Measurements from ENCODE around the gene BASP1.
"Not testable (repeated sequence)": the region's sequence is repeated elsewhere in the genome, so short reads cannot be mapped to it uniquely, and the experiment has no call there.

Gene BASP1

DNA sequence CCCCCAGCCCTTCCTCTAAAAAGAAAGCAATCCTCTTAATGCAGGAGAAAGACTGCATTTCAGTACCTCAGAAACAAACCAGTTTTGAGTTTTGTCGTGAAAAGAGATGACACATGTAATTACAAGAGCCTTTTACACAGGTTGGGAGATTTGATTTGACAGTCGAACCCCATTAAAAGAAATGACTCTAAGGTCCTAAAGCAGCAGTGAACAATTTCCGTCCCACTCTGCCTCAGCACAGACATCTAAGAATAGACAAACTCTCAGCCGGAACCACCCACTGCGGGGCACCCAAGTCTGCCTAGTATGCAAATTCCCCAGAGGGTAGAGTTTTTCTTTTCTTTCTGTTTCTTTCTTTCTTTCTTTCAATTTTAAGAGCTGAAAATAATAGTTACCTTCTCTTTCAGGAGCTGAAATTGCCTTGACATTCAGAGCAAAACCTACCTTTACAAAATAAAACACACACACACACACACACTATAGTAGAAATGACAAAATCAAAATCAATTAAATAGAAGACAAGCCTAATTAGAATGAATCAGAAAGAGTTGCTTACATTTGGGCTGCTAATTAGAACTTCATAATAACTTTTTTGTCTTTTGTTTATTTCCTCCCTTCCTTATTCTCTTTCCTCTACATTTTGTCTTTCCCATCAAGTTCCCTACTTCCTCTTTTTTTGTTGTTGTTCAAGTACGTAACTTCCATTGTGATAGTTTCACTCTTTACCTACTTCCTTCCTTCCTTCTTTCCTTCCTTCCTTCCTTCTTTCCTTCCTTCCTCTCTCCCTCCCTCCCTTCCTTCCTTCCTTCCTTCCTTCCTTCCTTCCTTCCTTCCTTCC lies 65.1 kb downstream of the BASP1 start:
- no peak for DNase-seq (ENCODE audit: low read depth in 4 of 4, low spot score in 1 of 4)

- DNase-seq (ENCODE audit: low read depth in 4 of 4, low spot score in 1 of 4): no peak
These were observed 65.6 kb downstream of the BASP1 start for GRCh38 chr5:17283121-17283415.

DNA sequence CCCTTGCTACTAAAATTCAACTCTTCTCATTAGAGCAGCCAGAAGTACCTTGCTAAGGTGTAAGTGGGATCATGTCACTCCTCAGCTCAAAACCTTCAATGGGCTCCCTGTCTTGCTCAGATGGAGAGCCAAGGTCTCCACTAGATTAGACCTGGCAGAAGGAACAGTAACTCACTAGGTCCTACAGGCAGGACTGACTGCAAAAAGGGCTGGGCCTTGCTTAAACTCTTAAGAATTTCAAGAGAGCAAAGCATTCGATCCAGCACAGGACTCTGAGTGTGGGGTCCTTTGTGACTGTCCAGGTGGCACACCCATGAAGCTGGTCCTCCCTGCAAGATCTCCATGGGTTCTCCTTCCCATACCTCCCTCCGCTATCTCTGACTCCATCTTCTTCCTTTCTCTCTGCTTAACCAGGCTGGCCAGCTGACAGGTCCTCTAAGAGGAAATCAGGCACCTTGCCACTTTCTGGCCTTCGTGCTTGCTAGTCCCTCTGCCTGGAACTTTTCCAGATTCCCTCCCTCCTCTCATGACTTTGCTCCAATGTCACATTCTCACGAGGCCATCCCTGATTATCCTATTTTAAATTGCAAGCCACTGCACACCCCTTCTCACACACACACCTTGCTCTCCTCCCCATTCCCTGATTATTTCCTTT lies 70.2 kb downstream of the BASP1 start:
- DNase-seq (ENCODE audit: low read depth in 4 of 4, low spot score in 1 of 4): no peak

- DNase-seq (ENCODE audit: low read depth in 4 of 4, low spot score in 1 of 4): no peak
These were observed 71.1 kb downstream of the BASP1 start for GRCh38 chr5:17288570-17288969.

GRCh38 chr5:17289681-17290539 lies 72.5 kb downstream of the BASP1 start:
- DNase-seq (ENCODE audit: low read depth in 4 of 4, low spot score in 1 of 4): no peak

GRCh38 chr5:17290540-17290974 lies 73.1 kb downstream of the BASP1 start:
- DNase-seq (ENCODE audit: low read depth in 4 of 4, low spot score in 1 of 4): no peak

GRCh38 chr5:17292434-17293015 lies 75.1 kb downstream of the BASP1 start:
- DNase-seq (ENCODE audit: low read depth in 4 of 4, low spot score in 1 of 4): no peak

GRCh38 chr5:17294639-17295311 lies 77.3 kb downstream of the BASP1 start:
- DNase-seq (ENCODE audit: low read depth in 4 of 4, low spot score in 1 of 4): no peak

DNA sequence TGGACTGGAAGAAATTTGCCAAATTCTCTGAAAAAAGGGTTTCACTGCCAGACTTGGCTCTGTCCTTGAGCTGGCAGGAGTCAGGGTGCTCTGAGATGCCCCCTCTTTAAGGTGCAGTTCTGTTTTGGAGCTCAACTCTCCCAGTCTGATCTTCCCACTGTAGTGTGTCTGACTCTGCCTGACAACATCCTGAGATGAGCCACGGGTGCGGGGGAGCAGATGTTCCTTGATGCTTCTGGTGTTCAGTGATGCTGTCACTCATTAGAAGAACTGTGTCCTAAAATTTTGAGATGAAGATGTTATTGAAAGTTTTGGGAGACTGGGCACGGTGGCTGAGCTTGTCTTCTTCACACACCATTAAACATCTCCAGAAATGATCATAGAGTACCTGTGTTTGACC lies 78.2 kb downstream of the BASP1 start:
- no peak for DNase-seq (ENCODE audit: low read depth in 4 of 4, low spot score in 1 of 4)

DNA sequence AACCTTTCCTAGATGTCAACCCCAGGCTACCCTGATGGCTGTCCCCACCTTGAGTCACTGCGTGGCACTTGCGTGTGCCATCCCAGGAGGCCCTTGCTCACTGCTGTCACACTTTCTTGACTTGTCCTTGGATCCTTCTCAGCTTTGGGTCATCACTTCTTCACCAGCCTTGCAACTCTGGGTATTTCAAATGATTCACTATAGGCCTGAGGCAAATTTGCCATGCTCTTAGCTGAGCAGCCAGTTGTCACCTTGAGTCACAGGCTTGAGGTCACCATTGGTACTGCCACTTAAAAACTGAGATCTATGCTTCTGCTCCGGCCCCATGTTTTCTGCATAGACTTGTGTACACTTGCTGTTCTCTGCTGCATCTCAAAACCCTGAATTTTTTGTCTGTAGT lies 84.7 kb downstream of the BASP1 start:
- DNase-seq (ENCODE audit: low read depth in 4 of 4, low spot score in 1 of 4): no peak

DNA sequence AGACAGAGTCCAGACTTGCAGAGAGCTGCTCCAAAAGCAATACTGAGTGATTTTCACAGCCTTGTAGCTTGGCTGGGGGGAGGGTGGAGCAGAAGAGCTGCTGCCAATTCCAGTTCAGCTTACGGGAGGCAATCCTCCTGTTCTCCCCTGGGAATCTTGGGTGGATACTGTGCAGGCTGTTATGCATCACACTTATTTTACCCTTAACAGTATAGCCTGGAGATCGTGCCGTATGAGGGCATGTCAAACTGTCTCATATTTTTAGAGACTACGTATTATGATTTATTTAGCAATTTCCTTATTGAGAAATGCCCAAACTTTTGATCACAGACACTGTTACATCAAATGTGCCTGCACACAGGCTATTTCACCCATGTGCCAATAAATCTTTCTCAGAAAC lies 85.2 kb downstream of the BASP1 start:
- no peak for DNase-seq (ENCODE audit: low read depth in 4 of 4, low spot score in 1 of 4)

- DNase-seq (ENCODE audit: low read depth in 4 of 4, low spot score in 1 of 4): no peak
These were observed 86.9 kb downstream of the BASP1 start for GRCh38 chr5:17304282-17304681.

GRCh38 chr5:17305017-17305416 lies 87.6 kb downstream of the BASP1 start:
- DNase-seq (ENCODE audit: low read depth in 4 of 4, low spot score in 1 of 4): no peak

- no peak for DNase-seq (ENCODE audit: low read depth in 4 of 4, low spot score in 1 of 4)
These were observed 88.7 kb downstream of the BASP1 start for GRCh38 chr5:17305964-17306725.

GRCh38 chr5:17306726-17307091 lies 89.3 kb downstream of the BASP1 start:
- no peak for DNase-seq (ENCODE audit: low read depth in 4 of 4, low spot score in 1 of 4)

- DNase-seq (ENCODE audit: low read depth in 4 of 4, low spot score in 1 of 4): not testable (repeated sequence)
These were observed 90.0 kb downstream of the BASP1 start for GRCh38 chr5:17307440-17307839.

DNA sequence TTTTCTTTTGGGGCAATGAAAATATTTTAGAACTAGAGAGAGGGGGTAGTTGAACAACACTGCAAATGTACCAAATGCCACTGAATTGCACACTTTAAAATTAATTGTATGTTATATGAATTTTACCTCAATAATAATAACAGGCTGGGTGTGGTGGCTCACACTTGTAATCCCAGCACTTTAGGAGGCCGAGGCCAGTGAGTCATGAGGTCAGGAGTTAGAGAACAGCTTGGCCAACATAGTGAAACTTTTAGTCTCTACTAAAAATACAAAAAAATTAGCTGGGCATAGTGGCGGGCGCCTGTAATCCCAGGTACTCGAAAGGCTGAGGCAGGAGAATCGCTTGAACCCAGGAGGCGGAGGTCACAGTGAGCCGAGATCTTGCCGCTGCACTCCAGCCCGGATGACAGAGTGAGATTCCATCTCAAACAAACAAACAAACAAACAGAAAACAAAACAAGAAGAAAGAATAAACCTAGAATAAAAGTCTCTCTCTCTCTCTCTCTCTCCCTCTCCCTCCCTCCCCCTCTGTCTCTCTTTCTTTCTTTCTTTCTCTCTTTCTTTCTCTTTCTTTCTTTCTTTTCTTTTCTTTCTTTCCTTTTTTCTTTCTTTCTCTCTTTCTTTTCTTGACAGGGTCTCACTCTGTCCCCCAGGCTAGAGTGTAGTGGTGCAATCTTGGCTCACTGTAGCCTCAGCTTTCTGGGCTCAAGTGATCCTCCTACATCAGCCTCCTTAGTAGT lies 91.1 kb downstream of the BASP1 start:
- DNase-seq (ENCODE audit: low read depth in 4 of 4, low spot score in 1 of 4): no peak

DNA sequence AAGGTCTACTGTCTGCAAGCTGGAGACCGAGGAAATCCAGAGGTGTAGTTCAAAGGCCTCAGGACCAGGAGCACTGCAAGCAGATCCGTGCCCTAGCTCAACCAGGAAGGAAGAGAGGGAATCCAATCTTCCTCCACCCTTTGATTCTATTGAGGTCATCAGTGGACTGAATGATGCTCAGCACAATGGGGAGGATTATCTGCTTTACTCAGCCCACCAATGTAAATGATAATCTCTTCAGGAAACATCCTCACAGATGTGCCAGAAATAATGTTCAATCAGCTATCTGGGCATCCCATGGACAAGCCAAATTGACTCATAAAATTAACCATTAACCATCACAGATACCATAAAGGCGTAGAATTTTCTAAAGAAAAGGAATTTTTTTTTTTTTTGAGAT lies 92.0 kb downstream of the BASP1 start:
- no peak for DNase-seq (ENCODE audit: low read depth in 4 of 4, low spot score in 1 of 4)

GRCh38 chr5:17310502-17310901 lies 93.1 kb downstream of the BASP1 start:
- DNase-seq (ENCODE audit: low read depth in 4 of 4, low spot score in 1 of 4): not testable (repeated sequence)

DNA sequence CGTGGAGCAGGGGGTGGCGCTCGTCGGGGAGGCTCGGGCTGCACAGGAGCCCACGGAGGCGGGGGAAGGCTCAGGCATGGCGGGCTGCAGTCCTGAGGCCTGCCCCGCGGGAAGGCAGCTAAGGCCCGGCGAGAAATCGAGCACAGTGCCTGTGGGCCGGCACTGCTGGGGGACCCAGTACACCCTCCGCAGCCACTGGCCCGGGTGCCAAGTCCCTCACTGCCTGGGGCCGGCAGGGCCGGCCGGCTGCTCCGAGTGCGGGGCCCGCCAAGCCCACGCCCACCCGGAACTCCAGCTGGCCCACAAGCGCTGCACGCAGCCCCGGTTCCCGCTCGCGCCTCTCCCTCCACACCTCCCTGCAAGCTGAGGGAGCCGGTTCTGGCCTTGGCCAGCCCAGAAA lies 94.4 kb downstream of the BASP1 start:
- not testable (repeated sequence) for DNase-seq (ENCODE audit: low read depth in 4 of 4, low spot score in 1 of 4)
